D721Med (cell line): ENCODE measurements around the gene TOM1.
"Not testable (repeated sequence)": the region's sequence is repeated elsewhere in the genome, so short reads cannot be mapped to it uniquely, and the experiment has no call there.

ENCODE experiments used
- DNase-seq: peaks from one replicate; pipeline ENCODE4 v3.0.0; 2011; ENCODE audit warnings: low spot score; ENCODE audit not compliant: insufficient read length
- FAIRE-seq: peaks from 2 replicates; lab custom pipeline; 2011; peaks lifted over from hg19 to GRCh38; lab: Jason Lieb, UNC
- CTCF ChIP-seq: IDR thresholded peaks from 2 replicates; pipeline ENCODE4 v1.5.1; 2012; ENCODE audit warnings: mild to moderate bottlenecking, control low read depth; ENCODE audit not compliant: insufficient read depth; ENCODE audit errors: missing control alignments

The TOM1 gene

GRCh38 chr22:35363566-35364086 is 63.9 kb downstream of the TOM1 start:
- FAIRE-seq: no peak
- no peak for DNase-seq
- TF ChIP-seq CTCF: no peak

- not testable (repeated sequence) for DNase-seq, FAIRE-seq
Observed at GRCh38 chr22:35364230-35364629, 64.5 kb downstream of the TOM1 start.

- DNase-seq (no peak), FAIRE-seq (no peak)
- TF ChIP-seq CTCF: no peak
Observed at GRCh38 chr22:35367331-35367886, 67.7 kb downstream of the TOM1 start.

GRCh38 chr22:35368386-35368785 is 68.7 kb downstream of the TOM1 start:
- FAIRE-seq (no peak), DNase-seq (no peak)
- no peak for TF ChIP-seq CTCF

GRCh38 chr22:35369996-35370395 is 70.3 kb downstream of the TOM1 start:
- DNase-seq: no peak
- TF ChIP-seq CTCF: no peak
- no peak for FAIRE-seq

- FAIRE-seq: no peak
- no peak for DNase-seq
- no peak for TF ChIP-seq CTCF
Observed at GRCh38 chr22:35373781-35374180, 74.1 kb downstream of the TOM1 start.

- FAIRE-seq (no peak), DNase-seq (no peak)
- no peak for TF ChIP-seq CTCF
Observed at GRCh38 chr22:35375031-35375430, 75.3 kb downstream of the TOM1 start.

- TF ChIP-seq CTCF: no peak
- FAIRE-seq: no peak
Observed at GRCh38 chr22:35375526-35375925, 75.8 kb downstream of the TOM1 start.

More at GRCh38 chr22:35375526-35375925, 75.8 kb downstream of the TOM1 start:
- no peak for DNase-seq
